Neural progenitor cell (in vitro differentiated cells): Measurements from ENCODE around the gene MYO7B.

Experiments
- EZH2 ChIP-seq: fragments of 200-600 bp; sonication (generic); IDR thresholded peaks from 2 replicates; pipeline ENCODE4 v1.6.1; 2017; ENCODE audit warnings: antibody characterized with exemption, mild to moderate bottlenecking, moderate library complexity
- EZH2phosphoT487 ChIP-seq: fragments of 200-600 bp; sonication (generic); IDR thresholded peaks from 2 replicates; pipeline ENCODE4 v1.6.1; 2017; ENCODE audit warnings: antibody characterized with exemption
- TF ChIP-seq, protein P1 (sequence below): fragments of 200-600 bp; sonication (generic); IDR thresholded peaks from 2 replicates; pipeline ENCODE4 v1.5.1; 2017; ENCODE audit warnings: antibody characterized with exemption, mild to moderate bottlenecking

DNA sequence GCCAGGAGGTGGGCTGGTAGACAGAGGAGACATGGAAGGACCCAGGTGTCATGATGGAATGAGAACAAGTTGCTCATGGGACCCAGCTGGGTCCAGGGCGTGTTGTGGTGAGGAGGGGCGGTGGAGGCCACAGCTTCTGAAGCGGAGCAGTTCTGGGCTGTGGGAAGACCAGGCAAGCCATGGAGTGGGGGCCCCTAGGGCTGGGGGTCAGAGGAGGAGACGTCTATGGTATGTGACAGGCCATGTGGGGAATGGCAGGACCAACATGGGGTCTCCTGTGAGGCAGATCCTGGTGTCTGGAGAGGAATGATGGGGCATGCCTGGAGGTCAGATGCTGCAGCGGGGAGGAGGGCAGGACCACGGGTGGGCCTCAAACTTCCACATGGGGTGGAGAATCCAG lies 16.9 kb downstream of the MYO7B start:
- TF ChIP-seq EZH2 (no peak), EZH2phosphoT487 (no peak)
- TF ChIP-seq, protein P1, sequence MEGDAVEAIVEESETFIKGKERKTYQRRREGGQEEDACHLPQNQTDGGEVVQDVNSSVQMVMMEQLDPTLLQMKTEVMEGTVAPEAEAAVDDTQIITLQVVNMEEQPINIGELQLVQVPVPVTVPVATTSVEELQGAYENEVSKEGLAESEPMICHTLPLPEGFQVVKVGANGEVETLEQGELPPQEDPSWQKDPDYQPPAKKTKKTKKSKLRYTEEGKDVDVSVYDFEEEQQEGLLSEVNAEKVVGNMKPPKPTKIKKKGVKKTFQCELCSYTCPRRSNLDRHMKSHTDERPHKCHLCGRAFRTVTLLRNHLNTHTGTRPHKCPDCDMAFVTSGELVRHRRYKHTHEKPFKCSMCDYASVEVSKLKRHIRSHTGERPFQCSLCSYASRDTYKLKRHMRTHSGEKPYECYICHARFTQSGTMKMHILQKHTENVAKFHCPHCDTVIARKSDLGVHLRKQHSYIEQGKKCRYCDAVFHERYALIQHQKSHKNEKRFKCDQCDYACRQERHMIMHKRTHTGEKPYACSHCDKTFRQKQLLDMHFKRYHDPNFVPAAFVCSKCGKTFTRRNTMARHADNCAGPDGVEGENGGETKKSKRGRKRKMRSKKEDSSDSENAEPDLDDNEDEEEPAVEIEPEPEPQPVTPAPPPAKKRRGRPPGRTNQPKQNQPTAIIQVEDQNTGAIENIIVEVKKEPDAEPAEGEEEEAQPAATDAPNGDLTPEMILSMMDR, result no peak
